Measurements from ENCODE around the gene RIN3.

GRCh38 chr14:92726135-92726932, 212.8 kb downstream of the RIN3 start:
- TF ChIP-seq CTCF (IDR thresholded peaks at IDR 0.05) (no peak), POLR2A (IDR thresholded peaks at IDR 0.05) (no peak)

All from suprapubic skin (tissue), 3 donors.